Measurements from ENCODE around the gene RUNDC1. TPM values are rescaled to one million over a fixed set of nuclear protein-coding genes. Genes with fewer than 3 reads are reported as not detected.
"Not testable (repeated sequence)": the region's sequence is repeated elsewhere in the genome, so short reads cannot be mapped to it uniquely, and the experiment has no call there.

The RUNDC1 gene
- 9.6 TPM for polyA plus RNA-seq (ENCODE audit: insufficient read length)

DNA sequence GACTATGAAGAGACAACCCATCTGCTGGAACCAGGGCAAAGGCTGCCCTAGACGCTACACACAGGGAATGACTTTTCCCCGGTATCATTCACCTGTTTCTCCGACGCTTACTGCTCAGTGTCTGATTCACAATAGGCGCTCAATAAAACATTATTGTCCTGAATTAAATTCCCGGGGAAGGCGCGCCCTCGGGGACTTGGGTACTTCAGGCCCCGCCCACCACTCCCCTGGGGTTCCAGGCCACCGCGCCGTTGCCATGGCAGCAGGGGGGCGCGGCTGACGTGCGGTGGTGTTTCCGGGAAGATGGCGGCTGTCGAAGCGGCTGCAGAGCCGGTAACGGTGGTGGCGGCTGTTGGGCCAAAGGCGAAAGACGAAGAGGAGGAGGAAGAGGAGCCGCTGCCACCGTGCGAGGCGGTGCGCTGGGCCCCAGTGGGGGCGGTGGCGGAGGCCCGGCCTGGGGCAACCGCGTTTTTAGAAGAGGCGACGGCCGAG, at the start of gene RUNDC1:
RUNDC1 (plus strand) TSS at position 292 of the 492 bp plus-strand sequence; CDS start at position 304, 12 bp downstream.
- peak; percentile 89 for DNase-seq

DNA sequence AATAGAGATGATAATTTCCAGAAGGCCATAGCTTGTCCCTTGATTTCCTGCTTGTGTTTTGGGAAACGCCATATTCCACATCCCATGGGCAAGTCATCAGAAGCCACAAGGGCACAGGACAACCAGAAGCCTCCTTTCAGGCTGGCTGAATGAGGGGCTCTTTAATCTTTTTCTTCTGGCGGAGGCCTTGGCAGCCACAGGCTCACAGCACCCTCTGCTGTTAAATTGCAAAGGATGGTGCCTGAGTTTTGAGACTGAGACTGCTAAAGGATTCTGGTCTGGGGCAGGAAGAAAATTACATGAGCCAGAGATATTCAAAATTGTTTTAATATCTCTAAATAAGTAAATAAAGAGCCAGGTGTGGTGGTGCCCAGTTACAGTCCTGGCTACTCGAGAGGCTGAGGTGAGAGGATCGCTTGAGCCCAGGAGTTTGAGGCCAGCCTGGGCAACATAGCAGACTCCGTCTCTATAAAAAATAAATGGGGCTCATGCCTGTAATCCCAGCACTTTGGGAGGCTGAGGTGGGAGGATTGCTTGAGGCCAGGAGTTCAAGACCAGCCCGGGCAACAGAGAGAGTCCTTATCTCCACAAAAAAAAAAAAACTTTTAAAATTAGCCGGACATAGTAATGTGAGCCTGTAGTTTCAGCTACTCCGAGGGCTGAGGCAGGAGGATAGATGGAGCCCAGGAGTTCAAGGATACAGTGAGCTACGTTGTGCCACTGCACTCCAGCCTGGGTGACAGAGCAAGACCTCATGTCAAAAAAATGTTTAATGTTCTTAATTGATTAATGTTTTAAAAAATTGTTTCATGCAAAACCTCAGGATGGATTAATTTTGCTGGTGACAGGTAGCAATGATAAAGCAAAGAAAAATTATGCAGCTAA, 42.4 kb upstream of the RUNDC1 start:
- peak; percentile 45 for DNase-seq

DNA sequence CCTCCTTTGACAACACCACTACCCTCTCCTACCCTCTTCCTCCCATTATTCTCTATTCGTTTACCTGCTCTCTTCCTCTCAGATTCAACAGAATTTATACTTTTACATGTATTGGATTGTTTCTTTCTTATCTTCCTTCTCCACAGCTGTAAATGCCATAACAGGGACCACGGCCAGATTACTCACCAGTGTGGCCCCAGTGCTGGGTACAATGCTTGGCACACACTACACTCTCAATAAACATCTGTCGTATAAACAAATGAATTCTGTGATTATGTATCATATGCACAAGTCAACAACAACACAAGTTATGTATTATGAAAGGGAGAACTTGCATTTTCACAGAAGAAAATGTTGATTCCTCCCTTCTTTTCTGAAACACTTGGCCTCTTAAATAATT, 36.2 kb upstream of the RUNDC1 start:
- no peak for DNase-seq

DNA sequence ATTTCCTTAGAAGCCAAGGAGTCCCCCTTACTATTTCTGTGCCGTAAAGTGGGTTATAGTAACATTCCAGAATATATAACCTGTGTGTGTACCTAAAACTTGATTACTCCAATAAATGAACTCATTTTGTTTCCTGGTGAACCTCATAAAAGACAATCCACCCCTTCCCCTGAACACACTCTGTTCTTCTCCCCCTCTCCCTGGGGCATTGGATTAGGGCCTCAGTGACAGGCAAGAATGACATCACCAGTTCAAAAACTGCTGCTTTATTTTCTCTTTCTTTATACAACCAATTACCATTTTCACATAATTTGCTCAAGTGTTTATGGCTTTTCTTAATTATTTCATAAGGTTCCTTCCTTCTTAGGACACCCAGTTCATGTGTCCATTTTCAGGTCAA, 33.6 kb upstream of the RUNDC1 start:
- no peak for DNase-seq

DNA sequence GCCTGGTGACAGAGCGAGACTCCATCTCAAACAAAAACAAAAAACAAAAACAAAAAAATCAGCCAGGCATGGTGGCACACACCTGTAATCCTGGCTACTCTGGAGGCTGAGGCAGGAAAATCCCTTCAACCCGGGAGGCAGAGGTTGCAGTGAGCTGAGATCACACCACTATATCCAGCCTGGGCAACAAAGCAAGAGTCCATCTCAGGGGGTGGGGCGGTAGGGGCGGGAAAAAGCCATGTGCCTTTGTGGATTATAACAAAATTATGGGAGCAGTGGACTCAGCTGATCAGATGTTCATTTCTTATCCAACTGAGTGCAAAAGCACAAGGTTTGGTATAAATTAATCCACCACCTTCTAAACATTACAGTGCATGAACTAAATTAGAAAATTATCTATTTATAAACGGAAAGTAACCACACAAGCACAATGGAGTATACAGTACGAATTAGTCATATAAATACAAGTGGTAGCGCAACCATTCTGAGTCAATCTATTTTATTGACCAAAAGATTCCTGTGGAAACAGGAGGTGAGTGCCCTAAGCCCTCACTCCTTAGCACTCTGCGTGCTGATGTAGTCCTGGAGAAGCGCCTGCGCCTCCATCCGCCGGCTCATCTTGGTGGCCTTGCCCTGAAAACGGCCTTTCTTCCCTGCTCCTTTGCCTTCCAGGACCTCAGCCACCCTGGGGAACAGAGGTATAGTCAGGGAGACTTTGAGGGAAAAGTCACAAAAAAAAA, 30.2 kb upstream of the RUNDC1 start:
- no peak for DNase-seq

DNA sequence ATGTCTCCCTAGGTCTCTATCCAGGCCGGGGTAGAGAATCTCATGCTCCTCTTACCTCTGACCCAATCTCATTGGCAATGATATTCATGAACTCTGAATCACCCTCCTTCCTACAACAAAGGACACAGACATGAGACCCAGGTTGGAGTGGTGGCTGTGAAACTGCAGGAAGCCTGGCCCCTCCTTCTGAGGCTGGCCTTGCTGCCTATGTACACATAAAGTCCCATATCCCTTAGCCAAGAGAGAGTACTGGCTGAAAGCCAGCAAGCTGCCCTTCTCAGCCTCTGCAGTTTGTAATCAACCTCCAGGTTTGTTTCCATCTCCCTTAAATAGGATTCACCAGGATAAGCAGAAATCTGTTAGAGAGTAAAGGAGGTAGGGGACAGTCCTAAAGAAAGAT, 26.7 kb upstream of the RUNDC1 start:
- no peak for DNase-seq

DNA sequence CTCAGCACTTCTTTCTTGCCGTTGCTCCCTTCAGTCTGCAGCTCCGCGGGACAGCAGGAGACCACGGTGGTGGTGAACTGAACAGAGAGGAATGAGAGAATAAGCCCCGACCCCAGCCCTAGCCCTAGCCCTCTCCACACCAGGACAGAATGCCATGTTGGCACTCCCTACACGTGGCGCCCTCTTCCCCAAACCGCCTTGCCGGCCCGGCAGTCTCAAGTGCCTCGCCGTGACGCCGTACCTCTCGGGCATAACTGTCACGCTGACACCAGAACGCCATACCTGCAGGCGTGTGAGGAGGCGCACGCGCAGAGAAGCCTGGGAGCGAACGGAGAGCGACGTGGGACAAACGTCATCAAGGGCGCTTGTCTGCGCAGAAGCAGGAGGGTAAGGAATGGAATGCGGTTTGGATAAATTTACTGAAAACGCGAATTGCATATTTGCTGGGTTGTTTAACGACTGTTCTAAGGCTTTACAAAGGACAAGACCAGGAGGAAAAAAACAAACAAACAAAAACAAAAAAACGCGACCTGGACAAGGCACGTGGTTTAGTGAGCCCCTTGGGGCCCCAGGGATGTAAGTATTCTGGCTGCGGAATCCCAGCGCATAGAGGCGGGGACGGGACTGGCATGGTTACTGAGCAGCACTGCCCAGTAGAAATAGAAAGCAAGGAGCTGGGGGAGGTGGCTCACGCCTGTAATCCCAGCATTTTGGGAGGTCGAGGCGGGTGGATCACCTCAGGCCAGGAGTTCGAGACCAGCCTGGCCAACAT, 16.0 kb upstream of the RUNDC1 start, which contains the start of gene AARSD1:
AARSD1 (minus strand) TSS at position 294 of the 772 bp plus-strand sequence; CDS start at position 280, 14 bp downstream.
- DNase-seq, result peak; percentile 95

DNA sequence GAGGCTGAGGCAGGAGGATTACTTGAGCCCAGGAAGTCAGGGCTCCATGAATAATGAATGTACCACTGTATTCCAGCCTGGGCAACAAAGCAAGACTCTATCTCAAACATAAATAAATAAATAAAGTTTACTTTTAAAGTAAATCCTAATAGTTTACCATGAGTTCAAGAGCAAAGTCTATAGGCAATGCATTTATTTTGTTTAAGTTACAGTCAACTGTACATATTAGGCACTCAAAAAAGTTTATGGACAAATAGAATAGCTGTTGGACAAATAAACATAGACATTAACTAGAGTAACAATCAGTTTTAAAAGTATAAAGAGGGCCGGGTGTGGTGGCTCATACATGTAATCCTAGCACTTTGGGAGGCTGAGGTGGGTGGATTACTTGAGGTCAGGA, 12.4 kb upstream of the RUNDC1 start:
- no peak for DNase-seq

DNA sequence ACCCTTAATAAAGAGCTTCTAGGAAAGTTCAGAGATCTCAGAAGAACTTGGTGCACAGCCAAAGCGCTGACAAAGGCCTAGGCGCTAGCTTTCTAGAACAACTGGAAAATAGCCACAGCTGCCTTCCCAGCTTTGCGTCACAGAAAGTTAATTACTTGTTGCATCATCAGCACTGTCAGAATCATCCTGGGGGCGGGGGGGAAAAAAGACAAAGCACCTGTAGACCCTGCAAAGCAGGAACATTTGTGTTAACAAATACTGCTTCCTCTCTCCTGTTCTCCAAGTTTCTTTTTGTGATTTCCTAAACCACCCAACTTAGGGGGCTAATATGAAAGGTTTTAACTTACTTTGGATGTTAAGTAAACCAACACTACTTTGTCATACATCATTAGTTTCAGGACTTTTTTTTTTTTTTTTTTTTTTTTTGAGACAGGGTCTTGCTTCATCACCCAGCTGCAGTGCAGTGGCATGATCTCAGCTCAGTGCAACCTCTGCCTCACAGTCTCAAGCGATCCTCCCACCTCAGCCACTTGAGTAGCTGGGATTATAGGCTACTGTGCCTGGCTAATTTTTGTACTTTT, 11.3 kb upstream of the RUNDC1 start:
- no peak for DNase-seq

DNA sequence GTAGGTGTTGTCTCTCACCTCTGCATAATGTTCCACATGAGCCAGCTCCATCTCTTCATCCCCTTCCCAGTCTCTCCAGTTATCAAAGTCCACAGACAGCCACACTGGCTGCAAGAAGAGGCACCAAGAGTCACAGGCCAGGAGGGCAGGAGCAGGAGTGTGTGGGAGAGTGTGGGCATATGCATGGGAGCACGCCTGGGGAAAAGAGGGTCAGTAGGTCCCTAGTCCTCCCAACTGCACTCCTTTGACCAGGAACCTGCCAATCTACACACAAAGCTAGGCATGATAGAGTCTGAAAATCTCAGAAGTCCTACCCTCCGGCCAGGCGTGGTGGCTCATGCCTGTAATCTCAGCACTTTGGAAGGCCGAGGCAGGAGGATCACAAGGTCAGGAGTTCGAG, 8.8 kb upstream of the RUNDC1 start:
- DNase-seq, result no peak

DNA sequence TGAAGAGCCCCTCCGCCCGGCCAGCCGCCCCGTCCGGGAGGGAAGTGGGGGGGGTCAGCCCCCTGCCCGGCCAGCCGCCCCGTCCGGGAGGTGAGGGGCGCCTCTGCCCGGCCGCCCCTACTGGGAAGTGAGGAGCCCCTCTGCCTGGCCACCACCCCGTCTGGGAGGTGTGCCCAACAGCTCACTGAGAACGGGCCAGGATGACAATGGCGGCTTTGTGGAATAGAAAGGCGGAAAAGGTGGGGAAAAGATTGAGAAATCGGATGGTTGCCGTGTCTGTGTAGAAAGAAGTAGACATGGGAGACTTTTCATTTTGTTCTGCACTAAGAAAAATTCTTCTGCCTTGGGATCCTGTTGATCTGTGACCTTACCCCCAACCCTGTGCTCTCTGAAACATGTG, 7.0 kb upstream of the RUNDC1 start:
- DNase-seq, result not testable (repeated sequence)

DNA sequence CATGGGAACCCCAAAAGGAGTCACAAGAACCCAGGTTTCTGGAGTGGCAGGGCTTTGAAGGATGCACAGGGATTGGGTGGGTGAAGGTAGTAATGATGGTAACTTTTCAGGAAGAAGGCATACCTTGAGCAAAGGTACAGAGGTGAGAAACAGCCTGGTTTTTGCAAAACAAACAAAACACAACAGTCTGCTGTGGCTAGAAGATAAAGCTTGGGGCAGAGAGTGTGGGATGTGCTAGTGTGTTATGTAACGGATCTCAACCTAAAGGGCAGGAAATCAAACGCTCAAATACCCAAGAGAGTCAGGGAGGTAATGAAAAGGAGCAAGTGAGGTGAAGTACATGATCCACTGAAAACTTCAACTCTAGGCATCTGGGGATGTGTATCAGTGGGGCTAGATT, 5.1 kb upstream of the RUNDC1 start:
- DNase-seq, result no peak

DNA sequence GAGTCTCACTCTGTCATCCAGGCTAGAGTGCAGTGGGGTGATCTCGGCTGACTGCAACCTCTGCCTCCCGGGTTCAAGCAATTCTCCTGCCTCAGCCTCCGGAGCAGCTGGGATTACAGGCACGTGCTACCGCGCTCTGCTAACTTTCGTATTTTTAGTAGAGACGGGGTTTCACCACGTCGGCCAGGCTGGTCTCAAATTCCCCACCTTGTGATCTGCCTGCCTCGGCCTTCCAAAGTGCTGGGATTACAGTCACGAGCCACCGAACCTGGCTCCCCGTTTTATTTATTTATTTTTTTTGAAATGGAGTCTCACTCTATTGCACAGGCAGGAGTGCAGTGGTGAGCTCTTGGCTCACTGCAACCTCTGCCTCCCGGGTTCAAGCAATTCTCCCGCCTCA, 4.7 kb upstream of the RUNDC1 start:
- not testable (repeated sequence) for DNase-seq

DNA sequence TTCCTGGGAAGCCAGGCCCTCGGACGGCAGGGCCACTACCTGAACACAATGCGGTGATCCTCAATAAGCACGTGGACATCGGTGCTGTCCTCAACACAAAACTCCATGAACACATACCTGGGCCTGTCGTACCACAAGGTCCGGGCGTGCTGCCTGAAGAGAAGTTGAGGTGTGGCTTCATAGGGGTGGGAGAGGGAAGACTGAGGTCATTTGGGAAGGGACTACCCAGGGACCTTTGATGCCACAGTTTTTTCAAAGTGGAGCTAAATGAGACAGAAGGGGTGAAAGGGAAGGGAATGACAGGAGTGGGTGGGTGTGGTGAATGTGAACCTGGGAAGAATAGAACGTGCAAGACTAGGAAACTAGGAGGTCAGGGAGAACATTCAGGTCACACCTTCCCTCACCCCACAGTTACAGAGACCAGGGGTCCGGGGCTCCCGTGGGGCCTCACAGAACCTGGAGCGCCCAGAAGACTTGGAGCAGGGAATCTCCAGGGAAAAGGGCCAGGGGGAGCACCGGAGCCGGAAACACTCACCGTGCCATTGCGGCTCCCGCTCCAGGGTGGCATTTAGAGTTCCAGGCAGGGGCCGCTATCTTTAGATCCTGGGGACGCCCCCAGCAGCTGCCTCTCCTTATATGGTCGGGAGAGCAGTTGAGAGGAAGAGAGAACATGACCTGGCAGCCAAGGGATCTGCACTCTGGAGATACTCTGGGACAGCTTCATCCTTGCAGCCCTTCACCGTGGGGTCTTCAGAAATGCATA, 673 bp upstream of the RUNDC1 start, which contains the start of gene PTGES3L:
PTGES3L (minus strand) TSS at position 570 of the 763 bp plus-strand sequence; CDS start at position 543, 27 bp downstream.
- DNase-seq, result peak; percentile 28

DNA sequence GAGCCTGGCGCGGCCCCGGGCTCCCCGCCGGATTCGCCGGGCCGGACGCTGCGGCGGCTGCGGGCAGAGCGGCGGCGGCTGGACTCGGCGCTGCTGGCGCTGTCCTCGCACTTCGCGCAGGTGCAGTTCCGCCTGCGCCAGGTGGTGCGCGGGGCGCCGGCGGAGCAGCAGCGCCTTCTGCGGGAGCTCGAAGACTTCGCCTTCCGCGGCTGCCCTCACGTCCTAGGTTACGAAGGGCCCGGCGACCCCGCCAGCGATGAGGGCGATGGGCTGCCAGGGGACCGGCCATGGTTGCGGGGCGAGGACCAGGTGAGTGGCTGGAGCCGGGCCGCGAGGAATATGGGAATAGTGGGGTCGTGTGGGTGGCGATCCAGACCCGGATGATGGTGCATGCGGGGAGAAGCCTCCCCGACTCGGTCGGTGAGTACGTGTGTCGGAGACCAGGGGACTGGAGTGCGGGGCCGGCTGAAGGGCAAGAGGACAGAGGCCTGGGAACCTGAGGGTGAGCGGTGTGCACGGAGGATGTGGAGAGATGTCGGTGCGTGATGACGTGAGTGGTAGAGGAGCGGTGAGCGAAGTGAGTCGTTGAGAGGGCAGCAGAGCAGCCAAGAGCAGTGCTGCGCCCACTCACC, 517 bp downstream of the RUNDC1 start:
- peak; percentile 15 for DNase-seq

DNA sequence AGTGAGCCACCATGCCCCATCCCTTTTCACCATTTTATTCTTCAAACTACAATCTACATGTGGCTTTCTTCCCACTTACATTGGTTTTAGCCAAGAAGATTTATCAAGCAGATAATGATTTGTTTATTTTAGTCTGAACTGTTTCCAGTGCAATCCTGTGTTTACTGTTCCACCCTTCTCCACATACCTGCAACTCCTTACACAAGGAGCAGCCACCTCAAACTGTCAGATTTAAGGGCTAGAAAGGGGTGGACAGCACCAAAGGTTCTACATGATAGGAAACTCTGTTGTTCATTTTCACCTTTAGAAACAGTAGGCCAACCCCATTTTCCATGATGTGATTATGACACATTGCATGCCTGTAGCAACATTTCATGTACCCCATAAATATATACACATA, 1.9 kb downstream of the RUNDC1 start:
- no peak for DNase-seq

DNA sequence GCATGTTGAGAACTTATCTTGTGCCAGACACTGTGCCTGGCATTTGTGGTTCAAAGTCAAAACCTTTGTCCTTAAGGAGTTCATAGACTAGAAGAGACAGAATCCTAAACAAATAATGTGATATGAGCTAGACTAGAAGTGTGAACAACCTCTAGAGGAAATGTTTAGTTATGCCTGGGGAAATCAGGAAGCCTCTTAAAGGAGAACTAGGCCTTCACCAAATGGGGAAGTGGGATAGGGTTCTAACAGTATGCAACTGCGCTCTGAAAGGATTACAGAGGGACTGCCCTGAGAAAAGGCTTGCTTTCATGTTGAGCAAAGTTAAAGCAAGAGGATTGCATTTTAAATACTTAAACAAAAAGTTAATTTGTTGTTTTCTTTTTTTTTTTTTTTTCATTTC, 4.9 kb downstream of the RUNDC1 start:
- DNase-seq, result no peak

DNA sequence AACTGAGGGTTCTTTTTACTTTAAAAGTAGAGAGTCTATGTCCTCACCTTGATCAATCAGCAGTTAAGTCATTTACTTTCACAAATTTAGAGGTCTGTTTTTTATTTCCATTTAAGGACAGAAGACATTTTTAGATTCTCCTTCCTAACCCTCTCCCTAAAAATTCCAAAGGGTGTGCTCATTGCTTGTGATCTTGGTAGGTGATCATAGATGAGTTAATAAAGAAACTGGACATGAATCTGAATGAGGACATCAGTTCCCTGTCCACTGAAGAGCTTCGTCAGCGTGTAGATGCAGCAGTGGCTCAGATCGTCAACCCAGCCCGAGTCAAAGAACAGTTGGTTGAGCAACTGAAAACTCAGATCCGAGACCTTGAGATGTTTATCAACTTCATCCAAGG, 8.8 kb downstream of the RUNDC1 start:
- no peak for DNase-seq

DNA sequence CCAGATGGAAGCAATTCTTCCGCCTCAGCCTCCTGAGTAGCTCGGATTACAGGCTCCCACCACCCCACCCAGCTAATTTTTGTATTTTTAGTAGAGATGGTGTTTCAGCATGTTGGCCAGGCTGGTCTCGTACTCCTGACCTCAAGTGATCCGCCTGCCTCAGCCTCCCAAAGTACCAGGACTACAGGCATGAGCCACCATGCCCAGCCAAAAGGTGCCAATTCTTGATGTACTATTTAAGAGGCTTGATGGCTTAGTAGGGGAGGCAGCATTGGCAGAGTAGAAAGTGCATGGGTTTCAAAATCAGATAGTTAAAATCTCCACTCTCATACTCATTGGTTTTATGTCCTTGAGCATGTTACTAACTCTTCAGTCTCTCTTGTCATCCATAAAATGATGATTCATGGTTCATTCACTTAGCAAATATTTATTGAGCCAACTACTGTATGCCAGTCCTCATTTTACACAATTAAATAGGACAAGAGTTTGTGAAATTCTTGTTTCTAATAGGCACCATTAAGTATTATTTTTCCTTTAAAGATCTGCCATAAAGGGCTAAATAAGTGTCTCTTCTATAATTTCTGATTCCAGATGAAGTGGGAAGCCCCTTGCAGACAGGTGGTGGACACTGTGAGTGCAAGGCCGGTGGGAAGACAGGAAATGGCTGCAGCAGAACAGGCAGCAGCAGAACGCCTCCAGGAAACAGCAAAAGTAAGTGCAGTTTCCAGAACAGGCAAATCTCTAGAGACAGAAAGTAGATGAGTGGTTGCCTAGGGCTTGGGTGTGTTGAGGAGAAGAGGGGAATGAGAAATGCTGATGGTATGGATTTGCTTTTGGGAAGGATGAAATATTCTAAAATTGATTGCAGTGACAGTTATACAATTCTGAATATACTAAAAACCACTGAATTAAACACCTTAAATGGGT, 9.6 kb downstream of the RUNDC1 start:
- DNase-seq, result no peak

DNA sequence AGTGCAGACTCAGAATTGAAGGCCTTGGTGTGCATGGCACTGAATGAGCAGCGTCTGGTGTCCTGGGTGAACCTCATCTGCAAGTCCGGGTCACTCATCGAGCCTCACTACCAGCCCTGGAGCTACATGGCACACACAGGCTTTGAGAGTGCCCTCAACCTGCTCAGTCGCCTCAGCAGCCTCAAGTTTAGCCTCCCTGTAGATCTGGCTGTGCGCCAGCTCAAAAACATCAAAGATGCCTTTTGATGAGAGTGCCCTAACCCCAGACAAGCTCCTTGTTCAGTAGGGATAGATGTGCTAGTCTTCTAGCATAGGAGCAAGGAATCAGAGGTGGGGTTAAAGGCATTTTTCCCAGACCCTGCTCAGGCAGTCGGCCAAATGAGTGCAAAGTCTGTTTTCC, 11.1 kb downstream of the RUNDC1 start:
- no peak for DNase-seq

Data from hindlimb muscle (tissue), 1 donor.